ENCODE data around the gene PALLD.

Gene PALLD

DNA sequence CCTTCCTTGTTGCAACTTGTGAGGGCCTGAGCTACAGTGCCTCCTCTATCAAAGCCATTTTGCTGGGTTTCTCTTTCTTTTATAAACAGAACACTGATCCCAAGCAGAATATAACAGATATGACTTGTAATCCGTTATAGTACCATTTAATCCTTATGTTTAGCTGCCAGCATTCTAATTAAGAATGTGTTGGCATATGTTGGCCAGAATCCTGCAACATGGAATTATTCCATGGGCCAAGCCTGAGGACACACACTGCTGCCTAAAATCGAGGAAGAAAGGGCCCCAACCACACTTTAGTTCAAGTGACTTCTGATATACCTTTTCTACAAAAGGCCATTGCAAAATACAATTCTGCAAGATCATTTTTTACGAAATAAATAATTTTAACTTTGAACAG lies 28.0 kb downstream of the PALLD start:
- DNase-seq (ENCODE audit: low read depth): no peak

DNA sequence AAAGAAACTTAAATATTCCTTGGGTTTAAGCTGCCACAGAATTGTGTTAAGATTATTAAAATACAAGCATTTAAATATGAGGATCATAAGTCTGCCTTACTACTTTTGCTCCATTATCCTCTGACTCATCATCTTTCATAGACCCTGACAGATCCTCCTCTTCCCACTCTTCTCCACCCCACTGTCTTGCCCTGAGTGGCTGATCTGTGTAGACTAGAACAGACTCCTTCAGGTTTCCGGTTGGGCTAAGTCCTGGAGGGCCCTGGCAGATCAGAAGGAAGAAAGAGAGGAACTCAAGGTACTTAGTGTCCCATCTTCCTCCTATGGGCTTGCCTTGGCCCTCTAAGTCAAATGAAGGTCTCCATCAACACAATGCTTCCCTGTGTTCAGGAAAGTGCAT lies 30.7 kb downstream of the PALLD start:
- DNase-seq (ENCODE audit: low read depth): no peak

DNA sequence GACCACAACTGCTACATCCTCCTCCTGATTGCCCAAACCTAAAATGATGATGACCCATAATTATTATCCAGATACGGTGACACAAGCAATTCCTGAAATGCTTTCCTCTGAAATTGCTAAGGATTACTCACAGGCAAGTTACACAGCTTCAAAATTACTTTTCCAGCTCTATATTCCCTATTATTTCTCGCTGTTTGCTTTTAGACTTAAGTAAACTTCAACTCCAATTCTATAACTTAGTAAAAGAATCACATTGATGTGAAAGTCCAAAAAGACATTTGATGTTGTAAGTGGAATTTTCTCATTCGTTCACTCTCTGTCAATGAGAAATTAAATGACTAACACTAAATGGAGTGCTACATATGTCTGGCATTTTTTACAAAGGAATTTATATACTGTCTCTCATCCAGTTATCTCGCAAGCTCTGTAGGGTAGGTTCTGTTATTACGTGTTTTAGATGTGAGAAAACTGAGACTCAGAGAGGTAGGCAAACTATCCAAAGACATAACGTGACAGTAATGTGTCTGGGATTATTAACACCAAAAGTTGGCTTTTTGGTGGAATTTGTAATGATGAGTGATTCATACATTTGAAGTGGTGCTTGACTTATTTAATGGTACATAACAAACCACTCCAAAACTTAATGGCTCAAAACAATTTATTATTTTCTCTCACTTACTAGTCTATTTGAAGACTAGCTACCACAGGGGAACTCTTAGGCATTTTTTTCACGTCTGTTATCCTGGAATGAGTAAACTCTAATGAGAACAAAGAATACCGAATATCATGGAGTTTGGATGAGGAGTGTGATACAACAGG lies 31.5 kb downstream of the PALLD start:
- peak; percentile 24 for DNase-seq (ENCODE audit: low read depth)

DNA sequence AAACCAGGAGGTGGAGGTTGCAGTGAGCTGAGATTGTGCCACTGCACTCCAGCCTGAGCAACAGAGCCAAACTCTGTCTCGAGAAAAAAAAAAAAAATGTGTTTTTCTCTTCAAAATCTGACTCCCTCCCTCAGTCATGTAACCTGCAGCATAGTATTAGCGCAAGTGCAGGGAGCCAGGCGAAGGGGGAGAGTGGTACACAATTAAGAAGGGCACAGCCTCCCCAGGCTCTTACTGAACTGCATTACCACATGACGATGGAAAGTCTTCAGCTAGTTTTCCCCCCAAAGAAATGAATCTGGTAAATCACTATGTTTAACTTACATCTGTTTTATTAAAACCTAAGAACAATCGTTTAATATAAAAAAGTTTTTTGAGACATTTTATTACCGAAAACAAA lies 32.4 kb downstream of the PALLD start:
- DNase-seq (ENCODE audit: low read depth): no peak

DNA sequence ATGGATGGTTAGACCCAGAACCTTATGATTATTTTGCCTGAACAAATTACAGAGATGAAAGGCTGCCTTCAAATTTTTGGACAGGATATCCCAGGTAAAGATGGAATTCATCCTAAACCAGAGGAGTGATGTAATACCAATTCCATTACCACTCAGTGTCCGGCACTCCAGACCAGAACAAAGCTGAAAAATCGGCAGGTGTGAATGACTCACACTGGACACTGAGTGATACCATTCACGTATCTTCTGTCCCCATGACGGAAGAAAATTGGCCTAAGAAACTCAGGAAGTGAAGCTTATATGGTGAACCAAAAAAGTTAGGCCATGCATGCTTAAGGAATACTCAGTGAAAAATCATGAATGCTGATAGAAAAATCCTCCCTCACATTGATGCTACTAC lies 34.5 kb downstream of the PALLD start:
- DNase-seq (ENCODE audit: low read depth): no peak

DNA sequence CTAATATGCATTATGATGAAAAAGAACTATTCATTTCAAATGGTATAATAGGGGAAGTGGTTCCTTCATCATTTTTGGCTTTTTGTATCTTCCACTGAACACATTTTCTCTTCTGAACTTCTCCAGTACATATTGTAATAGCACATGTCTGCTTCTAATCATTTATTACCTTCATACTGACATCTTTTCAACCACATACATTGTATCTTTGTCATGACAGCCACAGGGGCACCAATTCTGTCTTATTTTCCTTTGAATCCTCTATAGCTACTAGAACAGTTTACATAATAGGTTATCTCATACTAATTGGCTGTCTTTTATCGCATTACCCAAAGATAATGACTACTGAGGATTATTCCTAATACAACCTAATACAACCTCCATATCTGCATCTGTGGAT lies 37.7 kb downstream of the PALLD start:
- no peak for DNase-seq (ENCODE audit: low read depth)

DNA sequence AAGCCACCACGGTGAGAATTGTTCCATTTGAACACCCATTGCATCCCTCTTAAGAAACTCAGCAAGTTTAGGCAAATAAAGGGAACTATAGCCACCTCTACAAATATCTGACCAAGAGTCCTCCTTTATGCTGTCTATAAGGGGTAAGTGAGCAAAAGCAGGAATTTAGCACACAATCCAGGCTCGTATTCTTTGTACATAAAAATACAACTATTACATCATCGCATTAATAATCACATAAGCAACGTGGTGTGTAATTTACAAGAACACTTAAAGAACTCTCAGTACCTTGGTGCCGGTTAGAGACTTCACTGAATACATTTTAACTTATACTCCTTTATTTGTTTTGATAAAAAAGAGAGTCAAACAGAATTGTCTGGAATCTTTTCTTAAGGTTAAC lies 38.8 kb downstream of the PALLD start:
- no peak for DNase-seq (ENCODE audit: low read depth)

DNA sequence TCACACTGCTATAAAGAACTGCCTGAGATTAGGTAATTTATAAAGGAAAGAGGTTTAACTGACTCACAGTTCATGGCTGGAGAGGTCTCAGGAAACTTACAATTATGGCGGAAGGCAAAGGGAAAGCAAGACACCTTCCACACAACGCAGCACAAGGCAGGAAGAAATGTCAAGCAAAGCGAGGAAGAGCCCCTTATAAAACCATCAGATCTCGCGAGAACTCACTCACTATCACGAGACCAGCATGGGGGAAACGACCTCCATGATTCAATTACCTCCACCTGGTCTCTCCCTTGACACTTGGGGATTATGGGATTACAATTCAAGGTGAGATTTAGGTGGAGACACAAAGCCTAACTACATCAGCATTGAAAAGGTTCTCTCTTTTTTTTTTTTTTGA lies 39.6 kb downstream of the PALLD start:
- DNase-seq (ENCODE audit: low read depth): no peak

DNA sequence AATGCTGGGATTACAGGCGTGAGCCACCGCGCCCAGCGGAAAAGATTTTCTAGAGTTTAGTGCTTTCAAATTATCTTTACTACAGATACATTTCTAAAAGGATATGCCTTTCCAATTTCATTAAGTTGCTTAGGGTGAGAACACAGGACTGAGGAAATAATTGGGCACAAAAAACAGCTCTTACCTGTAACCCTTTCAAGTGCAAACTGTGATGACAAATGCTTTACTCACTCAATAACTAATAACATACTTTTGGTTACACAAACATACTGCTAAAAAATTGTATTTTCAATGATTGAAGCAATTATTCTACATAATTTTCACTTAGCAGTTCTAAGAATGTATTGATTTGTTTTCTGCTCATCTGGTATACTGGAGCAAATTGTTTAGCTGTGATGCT lies 40.2 kb downstream of the PALLD start:
- no peak for DNase-seq (ENCODE audit: low read depth)

DNA sequence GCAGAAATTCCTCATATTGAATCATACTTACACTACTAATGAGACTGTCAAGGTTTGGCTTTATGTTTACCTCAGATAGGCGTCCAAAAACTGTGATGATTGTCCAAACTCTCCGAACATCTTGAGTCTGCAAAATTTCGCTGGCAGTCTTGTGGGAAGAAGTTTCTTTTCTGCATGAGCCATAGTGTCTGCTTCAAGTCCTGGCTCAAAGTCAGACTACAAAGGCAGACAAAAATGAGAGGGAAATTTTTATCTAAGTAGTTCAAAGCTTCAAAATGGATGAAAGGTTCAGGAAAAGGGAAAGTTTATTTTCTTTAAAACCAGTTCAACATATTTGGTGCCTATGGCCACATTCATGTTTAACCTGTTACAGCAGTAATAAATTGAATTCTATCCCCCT lies 40.7 kb downstream of the PALLD start:
- DNase-seq (ENCODE audit: low read depth): no peak

DNA sequence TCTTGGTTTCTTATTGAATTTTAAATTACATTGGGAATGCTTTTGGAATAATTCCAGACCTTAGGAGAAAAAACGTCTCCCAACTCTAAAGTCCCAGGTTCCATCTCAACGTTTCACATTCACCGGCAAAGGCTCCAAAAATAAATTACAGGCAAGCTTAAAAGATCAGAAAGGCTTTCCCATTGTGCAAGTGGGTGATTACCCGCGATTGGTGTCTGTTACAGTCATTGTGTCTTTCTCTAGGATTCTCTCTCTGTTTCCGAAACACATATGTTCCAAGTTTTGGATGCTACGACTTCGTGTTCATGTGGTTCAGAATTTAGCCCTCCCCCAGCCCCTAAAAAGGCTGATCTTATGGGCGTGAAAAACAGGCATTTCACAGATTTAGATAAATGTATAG lies 41.8 kb downstream of the PALLD start:
- DNase-seq (ENCODE audit: low read depth): no peak

DNA sequence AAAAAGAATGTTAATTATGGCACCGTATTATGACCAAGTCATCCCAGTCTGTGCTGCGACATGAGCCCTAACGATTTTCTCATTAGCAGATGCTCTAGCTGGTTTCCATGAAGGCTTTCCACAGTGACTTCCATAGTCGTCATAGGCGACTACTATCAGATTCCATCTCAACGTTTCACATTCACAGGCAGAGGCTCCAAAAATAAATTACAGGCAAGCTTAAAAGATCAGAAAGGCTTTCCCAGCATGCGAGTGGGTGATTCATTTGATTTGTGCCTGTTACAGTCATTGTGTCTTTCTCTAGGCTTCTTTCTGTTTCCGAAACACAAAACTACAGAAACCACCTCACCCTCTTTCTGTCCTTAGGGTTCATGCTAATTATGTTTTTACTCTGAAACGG lies 43.2 kb downstream of the PALLD start:
- DNase-seq (ENCODE audit: low read depth): peak; percentile 52

DNA sequence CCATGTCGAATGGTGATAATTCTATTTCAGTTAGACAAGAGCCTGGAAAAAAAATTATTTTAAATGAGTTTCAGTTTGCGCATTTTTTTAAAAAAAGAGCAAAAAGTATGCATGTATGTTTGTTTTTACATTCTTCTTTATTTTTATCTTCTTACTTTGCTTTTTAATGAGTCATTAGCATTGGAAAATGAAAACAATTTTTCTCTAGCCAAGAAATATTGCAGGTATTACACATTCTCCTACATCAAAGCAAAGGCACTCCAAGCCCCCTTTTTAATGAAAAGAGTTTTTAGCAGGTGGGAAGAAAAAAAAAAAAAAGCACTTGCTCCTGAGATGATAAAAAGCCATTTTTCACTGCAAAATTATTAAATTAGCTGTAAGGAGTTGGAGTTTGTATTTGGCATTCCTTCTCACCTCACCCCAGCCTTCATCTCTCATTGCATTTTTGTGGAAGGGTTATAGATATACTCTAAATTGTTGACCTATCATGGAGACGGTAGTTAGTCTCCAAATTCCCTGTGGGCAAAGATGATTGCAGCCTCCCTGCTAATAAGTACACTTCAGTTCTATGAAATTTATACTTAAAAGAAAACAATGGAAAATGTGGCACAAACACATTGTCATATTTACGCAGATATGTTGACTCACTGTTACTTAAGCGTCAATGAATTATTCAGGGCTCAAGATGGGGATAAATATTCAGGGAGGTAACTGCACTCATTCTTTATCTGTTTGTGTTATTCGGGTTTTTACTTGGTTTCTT lies 43.8 kb downstream of the PALLD start:
- DNase-seq (ENCODE audit: low read depth): peak; percentile 87

DNA sequence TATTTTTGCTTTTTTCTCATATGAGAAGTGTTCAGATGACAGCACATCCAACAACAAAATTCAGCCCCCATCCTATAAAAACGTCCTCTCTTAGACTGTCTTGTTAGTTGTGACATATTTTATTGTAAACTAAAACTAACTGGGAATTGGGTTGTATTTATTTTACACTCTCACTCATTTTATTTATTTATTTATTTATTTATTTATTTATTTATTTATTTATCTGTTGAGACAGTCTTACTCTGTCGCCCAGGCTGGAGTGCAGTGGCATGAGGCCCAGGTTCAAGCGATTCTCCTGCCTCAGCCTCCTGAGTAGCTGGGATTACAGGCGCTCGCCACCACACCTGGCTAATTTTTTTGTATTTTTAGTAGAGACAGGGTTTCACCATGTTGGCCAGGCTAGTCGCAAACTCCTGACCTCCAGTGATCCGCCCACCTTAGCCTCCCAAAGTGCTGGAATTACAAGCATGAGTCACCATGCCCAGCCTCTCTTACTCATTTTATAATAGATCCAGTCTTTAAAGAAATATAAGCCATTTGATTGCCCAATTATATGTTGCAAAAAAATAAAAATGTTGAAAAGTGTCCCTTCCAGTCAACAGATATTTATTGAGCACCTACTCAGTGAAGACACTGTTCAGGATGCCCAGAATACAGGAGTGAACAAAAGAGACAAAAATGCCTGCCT lies 44.6 kb downstream of the PALLD start:
- DNase-seq (ENCODE audit: low read depth): peak; percentile 85

DNA sequence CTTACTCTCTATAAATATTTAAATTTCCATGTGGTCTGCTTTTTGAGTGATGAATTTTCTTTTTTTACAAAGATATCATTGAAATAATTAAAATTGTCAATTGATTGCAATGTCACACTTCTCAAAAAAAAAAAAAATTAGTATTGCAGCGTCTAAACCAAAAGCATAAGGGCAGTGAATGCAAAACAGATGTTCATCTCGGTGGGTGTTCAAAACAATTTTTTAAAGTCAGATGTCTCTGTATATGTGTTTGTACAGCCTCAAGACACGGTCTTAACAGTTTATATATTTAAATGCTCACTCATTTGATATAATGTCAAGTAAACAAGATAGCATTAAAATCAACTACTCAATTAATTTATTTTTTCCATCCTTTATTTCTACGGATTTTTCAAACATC lies 52.3 kb downstream of the PALLD start:
- DNase-seq (ENCODE audit: low read depth): peak; percentile 16

DNA sequence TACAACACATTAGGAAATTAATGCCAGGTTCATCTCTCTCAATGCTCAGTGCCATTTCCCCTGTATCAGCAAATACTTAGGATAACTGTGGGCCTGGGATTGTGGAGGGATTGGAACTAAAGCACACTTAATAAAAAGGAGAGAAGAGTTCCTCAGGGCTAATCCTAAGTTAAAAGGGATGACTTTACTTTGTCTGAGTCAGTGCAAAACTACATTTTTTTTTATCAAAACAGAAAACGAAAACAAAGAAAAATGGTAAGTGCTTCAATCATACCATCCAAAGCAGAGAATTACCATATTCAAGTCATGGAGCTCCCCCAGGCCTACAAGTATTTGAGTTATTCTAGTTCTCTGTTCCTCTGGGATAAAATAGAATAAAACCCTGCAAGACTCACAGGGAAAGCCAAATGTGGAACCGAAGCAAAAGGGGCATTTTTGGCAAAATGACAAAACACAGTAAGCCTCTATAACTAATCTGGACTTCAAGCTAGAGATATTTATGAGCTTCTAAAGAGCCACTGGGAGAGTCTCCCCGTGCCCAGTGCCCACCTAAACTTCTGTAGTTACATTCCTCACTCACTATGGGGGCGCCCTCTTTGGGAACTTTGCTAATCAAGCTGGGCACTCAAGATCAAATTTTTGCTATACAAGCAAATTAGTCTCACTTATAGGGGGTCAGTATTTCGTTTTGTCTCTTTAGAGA lies 53.4 kb downstream of the PALLD start:
- peak; percentile 14 for DNase-seq (ENCODE audit: low read depth)

DNA sequence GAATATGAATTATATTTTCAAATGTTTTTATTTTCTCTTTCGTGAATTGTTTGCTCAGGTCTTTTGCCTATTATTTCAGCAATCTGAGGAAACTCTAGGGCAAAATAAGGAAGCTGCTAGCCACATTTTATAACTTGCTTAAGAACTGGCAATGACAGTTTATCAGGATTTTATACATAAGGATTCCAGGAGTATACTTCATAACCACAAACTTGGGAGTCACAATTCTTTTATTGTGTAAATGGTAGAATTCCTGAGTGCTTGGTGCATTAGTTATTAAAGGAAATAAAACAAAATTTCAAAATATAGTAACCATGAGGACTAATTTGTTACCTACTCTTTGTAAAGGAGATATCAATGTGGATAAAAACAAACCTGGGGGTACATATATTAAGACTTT lies 54.4 kb downstream of the PALLD start:
- peak; percentile 86 for DNase-seq (ENCODE audit: low read depth)

DNA sequence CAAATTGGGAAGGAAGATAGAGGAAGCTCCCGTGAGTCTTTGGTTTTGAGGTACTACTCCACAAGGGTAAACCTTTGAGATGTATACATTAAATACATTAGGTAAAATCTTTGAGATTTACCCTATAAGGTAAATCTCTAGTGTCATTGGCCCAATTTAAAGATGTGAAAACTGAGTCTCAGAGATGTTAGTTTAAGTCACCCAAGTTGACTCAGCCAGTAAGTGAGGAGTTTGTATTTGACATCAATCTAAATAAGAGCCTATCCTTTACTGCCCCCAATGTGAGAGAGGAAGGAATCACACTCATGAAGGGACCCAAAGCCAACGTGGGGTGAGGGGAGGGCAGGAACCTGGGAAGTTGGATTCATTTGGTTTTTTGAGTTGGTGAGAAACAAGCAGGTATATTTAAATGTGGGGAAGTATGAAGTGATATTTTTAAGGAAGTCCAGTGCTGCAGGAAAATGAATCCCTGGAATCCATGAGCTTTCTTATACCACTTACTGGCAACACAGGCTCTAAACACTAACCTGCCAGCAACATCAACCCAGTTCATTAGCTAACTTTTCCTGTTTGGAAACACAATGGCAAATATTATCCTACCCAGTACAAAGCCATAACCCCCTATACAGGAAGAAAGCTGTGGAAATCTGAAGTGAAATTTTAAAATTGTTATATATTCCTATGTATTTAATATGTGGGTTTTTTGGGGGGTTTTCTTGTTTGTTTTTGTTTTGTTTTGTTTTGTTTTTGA lies 55.3 kb downstream of the PALLD start:
- DNase-seq (ENCODE audit: low read depth): no peak

DNA sequence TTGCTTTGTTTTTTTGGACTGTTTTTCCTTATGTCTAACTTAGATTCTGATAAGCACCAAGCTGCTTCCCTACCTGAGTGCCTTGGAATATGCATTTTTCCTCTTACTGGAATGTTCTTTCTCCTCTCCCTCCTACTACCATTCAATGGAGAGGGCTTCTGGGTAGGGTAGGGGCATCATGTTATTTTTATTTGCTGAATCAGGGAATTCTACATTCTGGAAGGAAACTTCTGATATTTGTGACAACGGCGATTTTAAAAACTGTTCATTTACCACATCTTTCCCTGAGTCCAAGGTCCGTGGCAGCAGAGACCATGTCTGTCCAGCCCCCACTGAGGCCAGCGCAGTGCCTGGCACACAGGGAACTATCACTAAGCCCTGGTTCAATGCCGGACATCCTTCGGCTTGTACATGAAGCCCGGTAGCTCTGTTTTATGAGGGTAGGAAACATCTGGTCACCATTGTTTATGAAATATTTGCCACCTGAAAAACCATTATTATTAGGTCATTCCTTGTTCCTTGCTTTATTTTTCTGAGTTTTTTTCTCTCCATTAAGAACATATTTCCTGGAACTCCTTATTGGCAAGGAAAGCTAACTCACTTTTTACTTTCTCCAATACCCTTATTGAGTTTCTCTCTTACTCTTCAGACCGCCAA lies 57.0 kb downstream of the PALLD start:
- DNase-seq (ENCODE audit: low read depth): no peak

DNA sequence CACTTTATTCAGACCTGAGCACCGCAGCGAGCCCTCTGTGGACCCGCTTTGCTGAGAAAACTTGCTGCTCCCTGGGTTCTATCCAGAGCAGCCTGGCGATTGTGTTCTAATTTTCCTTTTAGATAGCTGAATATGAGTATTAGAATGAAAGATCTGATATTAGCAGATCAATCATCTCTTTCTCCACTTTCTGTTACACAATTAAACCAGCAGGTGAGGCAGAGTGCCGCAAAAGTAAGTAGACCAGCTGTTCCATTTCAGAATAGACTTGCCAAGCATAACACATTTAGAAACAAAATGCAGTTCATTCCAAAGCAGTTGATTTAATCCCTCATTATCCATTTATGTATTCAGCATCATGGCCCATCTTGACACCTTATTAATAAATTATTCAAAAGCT lies 58.6 kb downstream of the PALLD start:
- DNase-seq (ENCODE audit: low read depth): no peak

DNA sequence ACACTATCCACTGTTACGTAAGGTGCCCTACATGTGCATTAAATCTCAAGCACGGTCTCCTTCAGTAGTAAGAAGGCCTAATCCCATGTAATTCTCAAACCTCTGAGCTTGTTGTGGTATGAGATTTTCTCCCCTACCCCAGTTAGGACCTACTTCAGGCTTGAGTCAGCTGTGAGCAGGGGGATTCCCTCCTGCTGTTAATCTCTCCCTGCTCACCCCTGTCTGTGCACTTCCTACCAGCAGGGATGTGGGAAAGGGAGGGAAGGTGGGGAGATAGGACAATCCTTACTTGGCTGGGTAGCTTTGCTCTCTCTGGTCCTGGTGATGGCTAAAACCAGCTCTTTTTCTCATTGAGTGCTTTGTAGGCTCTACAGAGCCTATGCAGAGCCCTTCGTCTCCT lies 60.8 kb downstream of the PALLD start:
- DNase-seq (ENCODE audit: low read depth): no peak
